GM20000 (cell line): ENCODE results near the gene RTF2.
A peak's percentile ranks its signal among the peaks of the same experiment; 100 is the strongest.

Source experiments
- DNase-seq: peaks from one replicate; pipeline ENCODE4 v3.0.0; 2012; ENCODE audit warnings: low spot score
- TF ChIP-seq, protein P1 (sequence below): IDR thresholded peaks from 2 replicates; pipeline ENCODE4 v1.5.1; 2012; ENCODE audit warnings: mild to moderate bottlenecking, control low read depth; ENCODE audit errors: extremely low read depth, missing control alignments

RTF2 gene

DNA sequence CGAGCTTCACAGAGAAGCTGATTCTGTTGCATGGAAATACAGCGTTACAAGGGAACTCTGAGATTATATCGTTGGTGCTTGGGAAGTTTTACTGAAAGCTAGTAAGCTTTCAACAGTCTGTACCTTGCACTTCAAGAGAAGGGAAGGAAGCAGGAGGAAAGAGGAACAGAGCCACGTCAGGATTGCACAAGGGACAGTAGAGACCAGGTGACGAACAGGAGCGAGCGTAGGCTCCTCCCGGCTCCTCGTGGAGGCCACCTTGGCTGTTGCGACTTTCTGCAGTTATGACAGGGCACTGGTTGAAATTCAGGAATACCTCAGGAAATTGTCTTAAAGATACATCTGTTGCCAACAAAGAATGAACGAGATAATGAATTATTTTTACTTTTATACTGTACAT is 18.8 kb downstream of the RTF2 start:
- DNase-seq: no peak
- TF ChIP-seq, protein P1, sequence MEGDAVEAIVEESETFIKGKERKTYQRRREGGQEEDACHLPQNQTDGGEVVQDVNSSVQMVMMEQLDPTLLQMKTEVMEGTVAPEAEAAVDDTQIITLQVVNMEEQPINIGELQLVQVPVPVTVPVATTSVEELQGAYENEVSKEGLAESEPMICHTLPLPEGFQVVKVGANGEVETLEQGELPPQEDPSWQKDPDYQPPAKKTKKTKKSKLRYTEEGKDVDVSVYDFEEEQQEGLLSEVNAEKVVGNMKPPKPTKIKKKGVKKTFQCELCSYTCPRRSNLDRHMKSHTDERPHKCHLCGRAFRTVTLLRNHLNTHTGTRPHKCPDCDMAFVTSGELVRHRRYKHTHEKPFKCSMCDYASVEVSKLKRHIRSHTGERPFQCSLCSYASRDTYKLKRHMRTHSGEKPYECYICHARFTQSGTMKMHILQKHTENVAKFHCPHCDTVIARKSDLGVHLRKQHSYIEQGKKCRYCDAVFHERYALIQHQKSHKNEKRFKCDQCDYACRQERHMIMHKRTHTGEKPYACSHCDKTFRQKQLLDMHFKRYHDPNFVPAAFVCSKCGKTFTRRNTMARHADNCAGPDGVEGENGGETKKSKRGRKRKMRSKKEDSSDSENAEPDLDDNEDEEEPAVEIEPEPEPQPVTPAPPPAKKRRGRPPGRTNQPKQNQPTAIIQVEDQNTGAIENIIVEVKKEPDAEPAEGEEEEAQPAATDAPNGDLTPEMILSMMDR: no peak

DNA sequence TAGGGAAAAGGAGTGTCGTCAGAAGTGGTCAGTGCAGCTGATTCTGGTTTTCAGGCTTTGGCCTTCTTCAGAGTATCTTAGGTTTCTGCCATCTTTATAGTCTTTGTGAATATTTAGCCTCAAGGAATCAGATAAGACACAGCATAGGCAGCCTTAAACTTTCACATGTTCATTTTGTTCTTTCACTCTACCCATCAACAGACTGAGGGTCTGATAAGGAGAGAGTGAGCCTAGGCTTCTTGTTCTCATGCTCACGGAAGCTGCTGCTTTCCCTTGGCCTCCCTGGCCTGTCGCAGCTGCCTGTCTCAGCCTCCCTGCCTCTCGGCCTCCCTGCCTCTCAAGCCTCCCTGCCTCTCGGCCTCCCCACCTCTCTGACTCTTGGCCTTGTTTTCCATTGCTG is 20.1 kb downstream of the RTF2 start:
- TF ChIP-seq, protein P1: no peak
- DNase-seq: no peak

DNA sequence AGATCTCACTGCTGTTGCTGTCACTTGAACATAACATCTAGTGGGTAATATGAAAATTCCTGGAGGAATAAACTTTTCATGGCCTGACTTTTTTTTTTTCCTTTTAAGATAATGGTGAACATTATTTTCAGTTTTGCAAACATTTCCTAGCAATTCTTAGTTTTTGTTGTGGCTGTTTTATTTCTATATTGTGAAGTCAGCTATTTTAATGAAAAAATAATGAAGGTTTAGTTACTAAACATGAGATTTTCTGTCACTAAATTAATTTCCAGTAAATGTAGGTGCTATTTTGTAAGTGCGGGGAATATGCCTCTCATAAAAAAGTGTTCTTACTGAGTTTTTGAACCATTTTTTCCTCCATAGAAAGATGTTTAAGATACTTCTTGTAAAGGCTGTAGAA is 32.7 kb downstream of the RTF2 start:
- TF ChIP-seq, protein P1: no peak

DNA sequence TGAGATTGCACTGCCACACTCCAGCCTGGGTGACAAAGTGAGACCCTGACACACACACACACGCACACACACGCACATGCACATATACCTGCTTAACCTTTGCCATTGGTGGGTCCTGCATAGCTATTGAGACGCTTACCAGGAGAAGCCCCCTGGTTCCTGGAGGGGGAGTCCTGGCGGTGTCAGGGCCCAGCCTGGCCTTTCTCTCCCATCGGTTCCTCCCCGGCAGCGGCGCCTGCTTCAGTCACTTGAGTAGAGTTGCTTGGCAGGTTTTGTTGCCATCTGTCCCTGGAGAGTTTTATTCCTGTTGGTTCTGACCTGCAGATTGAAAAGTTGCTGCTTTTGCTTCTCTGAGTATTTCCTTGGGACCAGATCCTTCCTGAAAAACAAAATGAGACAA is 35.5 kb downstream of the RTF2 start:
- TF ChIP-seq, protein P1: no peak
- no peak for DNase-seq

More for the DNA sequence above, 32.7 kb downstream of the RTF2 start:
- DNase-seq: no peak

DNA sequence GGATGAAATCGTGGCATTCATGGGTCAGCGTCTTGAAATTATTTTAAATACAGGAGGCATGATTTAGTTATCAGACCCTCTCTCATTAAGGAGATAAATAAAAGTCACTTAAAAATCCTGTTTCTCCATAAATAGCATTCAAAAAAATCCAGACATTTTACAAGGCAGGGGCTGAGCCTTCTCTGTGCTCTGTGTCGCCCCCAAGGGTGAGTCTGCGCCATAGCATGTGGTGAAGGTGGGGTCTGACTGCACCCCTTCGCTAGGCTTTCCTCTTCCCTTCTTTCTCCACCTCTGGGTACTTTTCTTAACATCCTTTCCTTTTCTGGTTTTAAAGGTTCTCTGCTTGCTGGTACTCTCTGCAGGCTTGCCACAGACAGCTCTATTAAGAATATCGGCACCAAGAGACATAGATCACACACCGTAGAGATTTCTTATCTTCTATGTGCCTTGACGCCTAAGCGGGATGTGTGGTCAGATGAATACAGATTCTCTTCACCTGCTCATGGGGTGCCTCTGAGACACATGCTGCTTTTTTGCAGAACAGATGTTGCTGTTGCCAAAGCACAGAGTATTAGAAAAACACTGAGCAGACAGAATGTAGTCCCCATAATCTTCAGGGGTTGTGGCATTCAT is 36.1 kb downstream of the RTF2 start:
- DNase-seq: no peak
- TF ChIP-seq, protein P1: peak; percentile 42

DNA sequence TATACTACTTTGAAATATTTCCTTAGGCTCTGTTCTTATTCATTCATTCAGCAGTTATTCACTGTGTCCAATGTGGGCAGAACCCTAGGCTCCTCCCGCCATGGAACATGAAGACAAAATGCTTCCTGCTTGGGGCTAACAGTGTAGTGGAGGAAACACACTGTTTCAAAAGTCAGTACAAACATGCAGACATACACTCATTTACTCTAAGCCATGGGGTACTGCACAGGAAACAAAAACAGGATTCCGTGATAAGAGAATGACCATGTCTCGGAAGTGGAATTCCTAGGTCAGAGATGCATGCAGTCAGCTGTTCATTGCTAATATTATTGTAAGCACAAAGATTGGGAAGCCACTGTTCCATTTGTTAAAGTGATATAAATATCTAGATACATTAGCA is 37.7 kb downstream of the RTF2 start:
- DNase-seq: no peak
- TF ChIP-seq, protein P1: no peak

DNA sequence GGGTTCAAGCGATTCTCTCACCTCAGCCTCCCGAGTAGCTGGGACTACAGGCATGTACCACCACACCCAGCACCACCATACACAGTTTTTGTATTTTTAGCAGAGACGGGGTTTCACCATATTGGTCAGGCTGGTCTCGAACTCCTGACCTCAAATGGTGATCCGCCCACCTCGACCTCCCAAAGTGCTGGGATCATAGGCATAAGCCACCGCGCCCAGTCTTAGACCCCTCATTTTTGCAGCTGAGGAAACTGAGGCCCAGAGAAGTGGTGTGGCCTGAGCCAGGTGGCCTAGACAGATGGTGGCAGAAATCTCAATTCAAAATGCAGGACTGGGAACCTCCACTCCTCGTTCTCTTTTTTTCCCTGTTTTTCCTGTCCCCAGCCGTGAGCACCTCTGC is 43.5 kb downstream of the RTF2 start:
- TF ChIP-seq, protein P1: no peak

More for the DNA sequence above, 43.5 kb downstream of the RTF2 start:
- no peak for DNase-seq
